Prostate gland (tissue), 2 donors: ENCODE measurements around the gene MAP4.

Source experiments
- CTCF ChIP-seq, 4 experiments: fragments of 200-600 bp in 2 of 4; fragments of 450-650 bp in 2 of 4; sonication (generic) in 2 of 4; IDR thresholded peaks; 1 replicate in 3 of 4; 2 replicates in 1 of 4; pipeline ENCODE4 v1.5.1; 2016 to 2019; ENCODE audit warnings: antibody characterized with exemption in 4 of 4, mild to moderate bottlenecking in 2 of 4, moderate library complexity in 2 of 4
- POLR2A ChIP-seq: fragments of 450-650 bp; IDR thresholded peaks from one replicate; pipeline ENCODE4 v1.6.1; 2016; ENCODE audit warnings: antibody characterized with exemption, mild to moderate bottlenecking
- POLR2AphosphoS5 ChIP-seq: sonication (generic); formaldehyde crosslinking; IDR thresholded peaks from one replicate; pipeline ENCODE4 v1.6.1; 2017; ENCODE audit warnings: antibody characterized with exemption

- peak; percentile 51 to 92 (median 80) for TF ChIP-seq CTCF (IDR thresholded peaks at IDR 0.05)
- TF ChIP-seq POLR2A: no peak
- no peak for TF ChIP-seq POLR2AphosphoS5
These were observed 191.4 kb downstream of the MAP4 start for GRCh38 chr3:47824541-47825473.
